Left forelimb (tissue), 1 donor: Measurements from ENCODE around the gene ACER3.
"Not testable (repeated sequence)": the region's sequence is repeated elsewhere in the genome, so short reads cannot be mapped to it uniquely, and the experiment has no call there.

Source experiments
- DNase-seq: peaks from one replicate; pipeline ENCODE4 v3.0.0-alpha.2; 2018; ENCODE audit warnings: low spot score

ACER3 gene

GRCh38 chr11:76872959-76873827, 12.5 kb downstream of the ACER3 start:
- no peak for DNase-seq

- no peak for DNase-seq
These were observed 17.3 kb downstream of the ACER3 start for GRCh38 chr11:76878014-76878413.

- DNase-seq: no peak
These were observed 19.6 kb downstream of the ACER3 start for GRCh38 chr11:76880314-76880713.

DNA sequence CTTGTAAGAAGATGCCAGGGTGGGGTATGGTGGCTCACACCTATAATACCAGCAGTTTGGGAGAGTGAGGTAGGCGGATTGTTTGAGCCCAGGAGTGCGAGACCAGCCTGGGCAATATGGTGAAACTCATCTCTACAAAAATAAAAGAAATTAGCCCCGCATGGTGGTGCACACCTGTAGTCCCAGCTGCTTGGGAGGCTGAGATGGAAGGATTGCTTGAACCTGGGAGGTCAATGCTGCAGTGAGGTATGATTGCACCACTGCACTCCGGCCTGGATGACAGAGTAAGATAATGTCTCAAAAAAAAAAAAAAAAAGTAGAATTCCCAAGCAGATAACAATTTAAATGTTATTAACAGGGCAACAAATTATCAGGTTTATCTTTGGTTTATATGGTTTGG, 20.2 kb downstream of the ACER3 start:
- DNase-seq: no peak

DNA sequence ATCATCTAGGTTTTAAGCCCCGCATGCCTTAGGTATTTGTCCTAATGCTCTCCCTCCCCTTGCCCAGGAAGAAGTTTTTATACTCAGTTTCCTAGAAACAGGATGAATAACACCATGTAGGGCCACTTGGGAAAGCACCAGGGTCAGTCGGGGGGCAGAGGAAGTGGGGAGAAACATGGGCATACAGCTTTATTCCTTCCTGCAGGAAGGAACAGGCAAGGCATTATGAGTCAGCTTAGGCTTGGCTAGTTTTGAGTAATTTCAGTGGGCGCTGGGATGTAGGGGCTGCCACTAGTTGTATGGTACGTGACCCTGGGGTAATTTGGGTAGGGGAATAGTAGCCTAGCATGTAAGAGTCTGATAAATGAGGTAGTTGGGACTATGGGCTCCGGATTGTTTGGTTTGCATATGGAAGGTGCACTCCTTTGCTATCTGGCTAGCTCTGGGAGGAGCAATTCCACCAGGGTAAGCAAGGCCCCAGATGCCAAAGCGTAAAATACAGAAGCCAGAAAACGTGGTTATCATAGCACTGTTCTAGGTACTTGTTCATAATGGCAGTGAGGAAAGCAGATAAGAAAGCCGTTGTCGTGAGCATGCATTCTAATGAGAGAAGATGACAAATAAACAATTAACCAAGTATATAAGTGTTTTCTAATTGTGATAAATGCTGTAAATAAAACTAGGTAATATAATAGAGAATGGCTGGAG, 24.8 kb downstream of the ACER3 start:
- DNase-seq: no peak

DNA sequence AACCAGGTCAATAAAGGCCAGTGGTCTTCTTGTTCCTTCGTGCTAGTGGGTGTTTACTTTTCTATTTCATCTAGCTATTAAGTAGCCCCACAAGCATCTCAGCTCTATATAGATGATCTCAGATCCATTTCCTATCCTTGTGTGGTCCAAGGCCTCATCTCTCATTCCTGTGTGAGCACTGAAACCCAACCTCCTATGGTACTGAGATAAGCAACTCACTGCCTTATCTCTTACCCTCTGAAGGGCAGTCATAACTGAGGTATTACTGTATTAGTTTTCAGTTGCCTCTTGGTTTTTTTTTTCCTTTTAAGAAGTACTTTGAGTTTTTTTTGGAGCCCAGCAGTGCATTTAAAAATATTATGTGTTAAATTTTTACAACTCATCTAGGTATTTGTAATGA, 28.3 kb downstream of the ACER3 start:
- DNase-seq: no peak

DNA sequence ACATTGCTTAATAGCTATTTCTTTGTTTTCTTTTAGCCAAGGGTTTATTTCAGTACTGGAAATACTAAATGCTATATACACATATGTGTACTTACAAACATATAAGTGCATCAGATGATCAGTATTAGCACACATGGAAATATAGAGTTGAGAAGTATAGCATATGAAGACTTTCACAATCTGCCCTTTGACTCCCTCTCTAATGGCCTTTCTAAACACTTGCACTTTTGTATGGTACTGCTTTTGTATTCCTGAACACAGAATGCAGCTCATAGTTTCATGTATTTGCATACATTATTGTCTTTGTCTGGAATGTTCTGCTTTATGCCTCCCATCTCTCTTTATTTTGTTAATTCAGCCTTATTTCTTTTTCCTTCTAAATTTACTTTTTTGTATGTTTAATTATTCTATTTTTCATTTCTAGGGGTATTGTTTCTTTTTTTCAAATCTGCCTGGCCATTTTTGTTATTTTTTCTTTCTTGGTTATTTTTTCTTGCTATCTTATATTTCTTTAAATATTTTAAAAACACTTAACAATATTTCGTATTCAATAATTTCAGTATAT, 28.8 kb downstream of the ACER3 start:
- no peak for DNase-seq

DNA sequence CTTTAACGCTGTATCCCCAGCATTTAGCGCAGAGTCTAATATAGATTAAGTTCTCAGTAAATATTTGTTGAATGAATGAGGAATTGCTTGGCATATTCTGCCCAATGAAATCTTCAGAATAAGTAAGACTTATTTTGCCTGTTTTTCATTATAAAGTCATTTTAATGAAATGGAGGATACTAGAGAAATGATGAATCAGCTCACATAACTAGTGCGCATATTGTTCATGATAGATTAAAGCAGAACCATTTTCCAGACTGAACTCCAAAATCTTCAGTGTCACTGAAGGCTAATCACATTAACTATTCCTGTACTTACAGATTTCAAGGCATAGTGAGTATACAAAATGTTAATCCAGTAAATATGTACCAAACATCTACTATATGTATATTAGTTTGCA, 29.6 kb downstream of the ACER3 start:
- no peak for DNase-seq

DNA sequence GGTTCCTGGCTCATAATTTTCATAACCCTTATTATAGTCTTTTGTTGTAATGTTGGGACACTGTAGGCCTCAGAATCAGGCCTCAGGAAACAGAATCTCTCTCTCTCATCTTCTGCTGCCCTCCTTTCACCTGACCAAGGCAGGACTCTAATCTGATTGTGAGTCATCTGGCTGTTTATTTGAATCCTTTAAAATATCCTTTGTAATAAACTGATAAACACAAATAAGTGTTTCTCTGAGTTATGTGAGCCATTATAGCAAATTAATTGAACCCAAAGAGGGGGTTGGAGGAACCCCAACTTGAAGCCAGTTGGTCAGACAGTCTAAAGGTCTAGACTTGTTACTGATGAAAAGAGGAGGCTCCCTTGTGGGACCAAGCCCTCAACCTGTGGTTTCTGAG, 30.6 kb downstream of the ACER3 start:
- DNase-seq: no peak

DNA sequence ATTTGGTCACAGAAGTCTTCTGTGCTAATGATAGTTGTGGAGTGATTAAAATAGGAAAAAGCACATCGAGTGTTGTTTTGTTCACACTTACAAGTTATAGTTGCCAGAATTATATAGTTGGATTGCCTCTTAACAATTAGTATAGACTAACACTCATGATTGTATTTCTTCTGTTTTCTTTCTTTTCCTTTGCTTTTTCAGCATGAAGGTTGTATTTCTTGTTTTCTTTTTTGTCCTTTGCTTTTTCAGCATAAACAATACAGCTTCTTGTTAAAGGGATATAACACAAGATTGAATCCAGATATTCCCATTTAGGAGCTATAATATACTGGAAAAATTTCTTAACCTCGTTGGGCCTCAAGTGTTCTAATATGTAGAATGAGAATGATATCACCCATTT, 31.1 kb downstream of the ACER3 start:
- DNase-seq: no peak

- DNase-seq: no peak
These were observed 31.6 kb downstream of the ACER3 start for GRCh38 chr11:76892306-76892705.

GRCh38 chr11:76897233-76897632, 36.5 kb downstream of the ACER3 start:
- no peak for DNase-seq

DNA sequence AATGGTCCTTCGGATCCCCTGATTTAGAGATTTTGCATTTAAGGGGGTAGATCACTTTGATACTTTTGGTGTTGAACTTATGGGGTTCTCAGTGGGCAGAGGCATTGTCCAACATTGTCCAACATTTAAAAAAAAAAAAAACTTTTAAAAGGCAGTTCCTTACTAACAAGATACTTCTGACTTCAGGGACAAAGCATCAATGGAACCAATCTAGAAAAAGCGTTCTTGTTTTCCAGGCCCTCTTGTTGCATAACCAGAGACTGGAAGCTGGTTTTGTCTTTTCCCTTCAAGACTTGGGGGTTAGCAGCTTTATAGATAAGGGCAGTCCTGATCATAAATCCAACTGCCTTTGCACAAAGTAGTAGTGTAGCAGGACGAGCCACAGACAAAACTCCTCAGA, 40.4 kb downstream of the ACER3 start:
- DNase-seq: no peak

GRCh38 chr11:76901622-76902021, 40.9 kb downstream of the ACER3 start:
- not testable (repeated sequence) for DNase-seq

- no peak for DNase-seq
These were observed 41.6 kb downstream of the ACER3 start for GRCh38 chr11:76902121-76903014.

GRCh38 chr11:76903325-76903724, 42.6 kb downstream of the ACER3 start:
- no peak for DNase-seq

DNA sequence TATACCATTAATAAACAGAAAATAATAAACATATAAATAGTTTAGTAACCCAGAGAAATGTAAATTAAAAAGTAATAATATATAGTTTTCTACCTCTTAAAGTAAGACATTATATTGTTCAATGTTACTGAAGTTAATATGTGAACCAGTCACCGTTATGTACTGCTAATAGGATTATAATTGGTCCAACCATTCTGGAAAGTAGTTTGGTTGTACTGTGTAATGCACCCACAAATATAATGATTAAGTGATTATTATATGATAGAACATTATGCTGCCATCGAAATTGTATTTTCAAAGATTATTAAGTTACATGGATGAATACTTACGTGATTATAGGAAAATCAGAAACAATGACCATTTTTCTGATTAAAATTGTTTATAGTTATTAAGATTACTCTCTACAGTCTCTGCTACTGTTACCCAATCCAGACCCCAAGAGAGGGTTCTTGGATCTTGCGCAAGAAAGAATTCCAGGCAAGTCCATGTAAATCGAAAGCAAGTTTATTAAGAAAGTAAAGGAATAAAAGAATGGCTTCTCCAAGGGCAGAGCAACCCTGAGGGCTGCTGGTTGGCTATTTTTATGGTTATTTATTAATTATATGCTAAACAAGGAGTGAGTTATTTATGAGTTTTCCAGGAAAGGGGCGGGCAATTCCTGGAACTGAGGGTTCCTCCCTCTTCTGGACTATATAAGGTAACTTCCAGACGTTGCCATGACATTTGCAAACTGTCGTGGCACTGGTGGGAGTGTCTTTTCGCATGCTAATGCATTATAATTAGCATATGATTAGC, 50.1 kb downstream of the ACER3 start:
- DNase-seq: no peak

GRCh38 chr11:76911415-76911808, 50.7 kb downstream of the ACER3 start:
- no peak for DNase-seq

GRCh38 chr11:76916712-76917111, 56.0 kb downstream of the ACER3 start:
- no peak for DNase-seq

DNA sequence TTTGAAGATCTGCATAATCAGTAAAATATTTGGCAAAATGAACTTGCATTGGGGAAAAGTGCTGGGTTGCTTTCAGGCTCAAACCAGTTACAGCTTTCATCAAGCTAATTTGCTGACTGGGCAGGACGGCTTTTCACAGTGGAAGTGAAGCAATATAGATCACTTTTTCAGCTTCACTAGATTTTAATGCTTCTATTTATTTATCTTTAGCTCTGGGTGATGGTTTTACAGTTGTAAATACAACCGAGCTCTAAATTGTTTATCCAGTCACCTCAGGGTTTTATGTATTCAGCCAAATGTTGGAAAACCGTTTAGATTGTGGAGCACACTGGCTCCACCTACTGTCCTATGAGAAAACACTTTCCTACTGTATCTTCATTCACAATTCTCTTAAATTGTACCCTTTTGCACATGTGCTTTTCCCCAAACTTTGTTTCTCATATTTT, 58.2 kb downstream of the ACER3 start:
- no peak for DNase-seq

- no peak for DNase-seq
These were observed 58.7 kb downstream of the ACER3 start for GRCh38 chr11:76919467-76919866.
